GM23338 (cell line): ENCODE measurements around the gene TTC1. TPM values are rescaled to one million over a fixed set of nuclear protein-coding genes. Genes with fewer than 3 reads are reported as not detected.

ENCODE experiments used
- ATAC-seq: fragments of 200-7000 bp; cut with Tn5 transposase; 3 replicates; pipeline ENCODE4 v1.9.1; 2020
- DNase-seq: peaks from one replicate; pipeline ENCODE4 v3.0.0-alpha.2; 2015; ENCODE audit warnings: low spot score
- H2AFZ ChIP-seq: fragments of 200-600 bp; sonication (generic); 2 replicates; pipeline ENCODE4 v1.8.0; 2016; ENCODE audit warnings: antibody characterized with exemption, mild to moderate bottlenecking, moderate library complexity
- H3F3A ChIP-seq: fragments of 200-600 bp; sonication (generic); replicated peaks from 2 replicates; pipeline ENCODE4 v1.8.0; 2017; ENCODE audit warnings: antibody characterized with exemption, mixed run types, low read depth
- H3K27ac ChIP-seq: fragments of 200-600 bp; sonication (generic); 2 replicates; pipeline ENCODE4 v1.6.1; 2016; ENCODE audit warnings: low read depth
- H3K27me3 ChIP-seq: fragments of 200-600 bp; sonication (generic); 2 replicates; pipeline ENCODE4 v1.8.0; 2016; ENCODE audit warnings: mild to moderate bottlenecking, mixed run types, moderate library complexity; ENCODE audit not compliant: insufficient read depth
- H3K36me3 ChIP-seq: fragments of 200-600 bp; sonication (generic); 2 replicates; pipeline ENCODE4 v1.8.0; 2016; ENCODE audit warnings: mild to moderate bottlenecking; ENCODE audit not compliant: insufficient read depth
- H3K4me1 ChIP-seq: fragments of 200-600 bp; sonication (generic); 2 replicates; pipeline ENCODE4 v1.8.0; 2016; ENCODE audit warnings: mild to moderate bottlenecking, moderate library complexity; ENCODE audit not compliant: insufficient read depth
- H3K4me2 ChIP-seq: fragments of 200-600 bp; sonication (generic); 2 replicates; pipeline ENCODE4 v1.7.1; 2017; ENCODE audit warnings: mixed run types
- H3K4me3 ChIP-seq: fragments of 200-600 bp; sonication (generic); 2 replicates; pipeline ENCODE4 v1.6.1; 2016; ENCODE audit warnings: mixed run types
- H3K79me2 ChIP-seq: fragments of 200-600 bp; sonication (generic); replicated peaks from 2 replicates; pipeline ENCODE4 v1.8.0; 2017; ENCODE audit warnings: mild to moderate bottlenecking; ENCODE audit not compliant: insufficient read depth
- H3K9me2 ChIP-seq: fragments of 200-600 bp; sonication (generic); 2 replicates; pipeline ENCODE4 v1.8.0; 2017; ENCODE audit not compliant: insufficient read depth
- H4K20me1 ChIP-seq: fragments of 200-600 bp; sonication (generic); replicated peaks from 2 replicates; pipeline ENCODE4 v1.8.0; 2017; ENCODE audit warnings: mild to moderate bottlenecking; ENCODE audit not compliant: insufficient read depth
- H3K27ac Mint-ChIP-seq: 2 replicates; pipeline ENCODE4 v1.8.0; 2020; ENCODE audit warnings: inconsistent platforms, mild to moderate bottlenecking, moderate library complexity, mixed read lengths
- H3K27me3 Mint-ChIP-seq: 3 replicates; pipeline ENCODE4 v1.8.0; 2022; ENCODE audit warnings: low read depth, mild to moderate bottlenecking, moderate library complexity, mixed read lengths, inconsistent platforms; ENCODE audit not compliant: insufficient read depth, poor library complexity
- H3K36me3 Mint-ChIP-seq: 3 replicates; pipeline ENCODE4 v1.8.0; 2021; ENCODE audit warnings: low read depth, mild to moderate bottlenecking, inconsistent platforms, moderate library complexity, mixed read lengths
- H3K4me1 Mint-ChIP-seq: 3 replicates; pipeline ENCODE4 v1.8.0; 2020; ENCODE audit warnings: mild to moderate bottlenecking, inconsistent platforms, mixed read lengths
- H3K4me3 Mint-ChIP-seq: 3 replicates; pipeline ENCODE4 v1.8.0; 2021; ENCODE audit warnings: moderate library complexity, mild to moderate bottlenecking, inconsistent platforms, mixed read lengths
- H3K9me3 Mint-ChIP-seq: 3 replicates; pipeline ENCODE4 v1.8.0; 2020; ENCODE audit warnings: moderate library complexity, mild to moderate bottlenecking, inconsistent platforms, mixed read lengths
- EZH2 ChIP-seq: fragments of 200-600 bp; sonication (generic); IDR thresholded peaks from one replicate; pipeline ENCODE4 v1.8.0; 2017; ENCODE audit warnings: antibody characterized with exemption, mild to moderate bottlenecking, low read depth; ENCODE audit not compliant: unreplicated experiment
- EZH2phosphoT487 ChIP-seq: fragments of 200-600 bp; sonication (generic); IDR thresholded peaks from one replicate; pipeline ENCODE4 v1.8.1; 2018; ENCODE audit warnings: antibody characterized with exemption; ENCODE audit not compliant: unreplicated experiment
- JUNB ChIP-seq: IDR thresholded peaks from one replicate; pipeline ENCODE4 v1.6.1; 2016; ENCODE audit warnings: antibody characterized with exemption; ENCODE audit not compliant: unreplicated experiment
- NANOG ChIP-seq: IDR thresholded peaks from 2 replicates; pipeline ENCODE4 v1.6.1; 2016; ENCODE audit warnings: antibody characterized with exemption, borderline replicate concordance
- STAT1 ChIP-seq: IDR thresholded peaks from one replicate; pipeline ENCODE4 v1.6.1; 2016; ENCODE audit warnings: antibody characterized with exemption; ENCODE audit not compliant: unreplicated experiment
- ZNF331 ChIP-seq: fragments of 250-450 bp; sonication (Bioruptor Pico); IDR thresholded peaks from 2 replicates; pipeline ENCODE4 v1.5.0; 2020; ENCODE audit warnings: low read depth, mild to moderate bottlenecking, moderate library complexity
- polyA plus RNA-seq: library from polyadenylated mRNA; unstranded; fragments of >200 nt; fragmentation: Nextera tagmentation; extraction: Ambion mirVana; gene quantifications from 2 replicates; pipeline ENCODE4 v1.2.1, GENCODE V29; 2016
- total RNA-seq: library from RNA; depleted of rRNA; stranded (reverse); fragments of >200 nt; shearing (Covaris generic); gene quantifications from 2 replicates; pipeline ENCODE4 v1.2.3, GENCODE V29; 2014
- TF ChIP-seq, protein P1 (sequence below): IDR thresholded peaks from 2 replicates; pipeline ENCODE4 v1.6.1; 2016; ENCODE audit warnings: antibody characterized with exemption
- TF ChIP-seq, protein P2 (sequence below): IDR thresholded peaks from one replicate; pipeline ENCODE4 v1.6.1; 2018; ENCODE audit warnings: antibody characterized with exemption; ENCODE audit not compliant: unreplicated experiment
- TF ChIP-seq, protein P3 (sequence below): fragments of 250-450 bp; sonication (Bioruptor Pico); IDR thresholded peaks from 2 replicates; pipeline ENCODE4 v1.5.0; 2020; ENCODE audit warnings: mild to moderate bottlenecking, moderate library complexity
- TF ChIP-seq, protein P4 (sequence below), 2 experiments: fragments of 200-600 bp in 1 of 2; sonication (generic) in 1 of 2; conservative IDR thresholded peaks; 2 replicates each; pipeline versions ENCODE4 v1.5.1 to v1.6.1; 2016 to 2017; ENCODE audit warnings: antibody characterized with exemption in 2 of 2, low read depth in 2 of 2, mild to moderate bottlenecking in 2 of 2, moderate library complexity in 1 of 2

The TTC1 gene
- total and polyA plus RNA-seq, 2 experiments from 2014 or later, result 48.9 to 131 TPM

DNA sequence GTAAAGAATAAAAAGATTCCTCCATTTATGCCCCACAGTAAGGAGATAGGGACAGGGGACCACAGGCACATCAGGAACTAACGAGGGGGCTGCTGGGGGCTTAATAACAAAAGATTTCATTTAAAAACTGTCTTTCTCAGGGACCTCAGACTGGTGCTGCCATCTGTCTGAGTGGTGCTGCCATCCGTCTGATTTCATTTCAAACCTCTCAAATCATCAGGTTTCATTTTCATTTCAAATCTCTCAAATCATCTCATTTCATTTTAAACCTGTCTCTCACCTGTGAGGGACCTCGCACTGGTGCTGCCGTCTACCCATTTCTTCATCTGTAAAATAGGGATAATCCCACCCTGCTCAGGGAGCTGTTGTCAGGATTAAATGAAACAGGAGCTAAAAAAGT, 46.7 kb upstream of the TTC1 start:
- Mint-ChIP-seq H3K4me1 (no peaks in the 10 kb centered on the region), H3K9me3 (no peaks in the 10 kb centered on the region), H3K27me3 (no peaks in the 10 kb centered on the region), H3K36me3 (no peaks in the 10 kb centered on the region), H3K4me3 (no peak overlapping the region), H3K27ac (no peak overlapping the region)
- H3K36me3 ChIP-seq, result no peaks in the 10 kb centered on the region
- H3K27me3 ChIP-seq, result no peaks in the 10 kb centered on the region
- no peaks in the 10 kb centered on the region for H3F3A ChIP-seq
- H3K4me1 ChIP-seq, result no peaks in the 10 kb centered on the region
- H3K4me2 ChIP-seq, result no peak overlapping the region
- 0 out of 2 replicates have a peak overlapping the region, but pooled peaks have one; percentile 56 for H2AFZ ChIP-seq
- no peaks in the 10 kb centered on the region for H4K20me1 ChIP-seq
- DNase-seq (no peak), ATAC-seq (no peak)
- no peak overlapping the region for H3K27ac ChIP-seq
- H3K9me2 ChIP-seq, result no peaks in the 10 kb centered on the region
- TF ChIP-seq JUNB, result no peak
- TF ChIP-seq STAT1, result no peak
- TF ChIP-seq ZNF331 (CRISPR knock-in tag), result no peak
- no peak for TF ChIP-seq NANOG
- TF ChIP-seq EZH2, result no peak
- TF ChIP-seq, protein P1, sequence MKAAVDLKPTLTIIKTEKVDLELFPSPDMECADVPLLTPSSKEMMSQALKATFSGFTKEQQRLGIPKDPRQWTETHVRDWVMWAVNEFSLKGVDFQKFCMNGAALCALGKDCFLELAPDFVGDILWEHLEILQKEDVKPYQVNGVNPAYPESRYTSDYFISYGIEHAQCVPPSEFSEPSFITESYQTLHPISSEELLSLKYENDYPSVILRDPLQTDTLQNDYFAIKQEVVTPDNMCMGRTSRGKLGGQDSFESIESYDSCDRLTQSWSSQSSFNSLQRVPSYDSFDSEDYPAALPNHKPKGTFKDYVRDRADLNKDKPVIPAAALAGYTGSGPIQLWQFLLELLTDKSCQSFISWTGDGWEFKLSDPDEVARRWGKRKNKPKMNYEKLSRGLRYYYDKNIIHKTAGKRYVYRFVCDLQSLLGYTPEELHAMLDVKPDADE, result no peak
- TF ChIP-seq, protein P2, sequence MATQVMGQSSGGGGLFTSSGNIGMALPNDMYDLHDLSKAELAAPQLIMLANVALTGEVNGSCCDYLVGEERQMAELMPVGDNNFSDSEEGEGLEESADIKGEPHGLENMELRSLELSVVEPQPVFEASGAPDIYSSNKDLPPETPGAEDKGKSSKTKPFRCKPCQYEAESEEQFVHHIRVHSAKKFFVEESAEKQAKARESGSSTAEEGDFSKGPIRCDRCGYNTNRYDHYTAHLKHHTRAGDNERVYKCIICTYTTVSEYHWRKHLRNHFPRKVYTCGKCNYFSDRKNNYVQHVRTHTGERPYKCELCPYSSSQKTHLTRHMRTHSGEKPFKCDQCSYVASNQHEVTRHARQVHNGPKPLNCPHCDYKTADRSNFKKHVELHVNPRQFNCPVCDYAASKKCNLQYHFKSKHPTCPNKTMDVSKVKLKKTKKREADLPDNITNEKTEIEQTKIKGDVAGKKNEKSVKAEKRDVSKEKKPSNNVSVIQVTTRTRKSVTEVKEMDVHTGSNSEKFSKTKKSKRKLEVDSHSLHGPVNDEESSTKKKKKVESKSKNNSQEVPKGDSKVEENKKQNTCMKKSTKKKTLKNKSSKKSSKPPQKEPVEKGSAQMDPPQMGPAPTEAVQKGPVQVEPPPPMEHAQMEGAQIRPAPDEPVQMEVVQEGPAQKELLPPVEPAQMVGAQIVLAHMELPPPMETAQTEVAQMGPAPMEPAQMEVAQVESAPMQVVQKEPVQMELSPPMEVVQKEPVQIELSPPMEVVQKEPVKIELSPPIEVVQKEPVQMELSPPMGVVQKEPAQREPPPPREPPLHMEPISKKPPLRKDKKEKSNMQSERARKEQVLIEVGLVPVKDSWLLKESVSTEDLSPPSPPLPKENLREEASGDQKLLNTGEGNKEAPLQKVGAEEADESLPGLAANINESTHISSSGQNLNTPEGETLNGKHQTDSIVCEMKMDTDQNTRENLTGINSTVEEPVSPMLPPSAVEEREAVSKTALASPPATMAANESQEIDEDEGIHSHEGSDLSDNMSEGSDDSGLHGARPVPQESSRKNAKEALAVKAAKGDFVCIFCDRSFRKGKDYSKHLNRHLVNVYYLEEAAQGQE, result no peak
- TF ChIP-seq, protein P3, sequence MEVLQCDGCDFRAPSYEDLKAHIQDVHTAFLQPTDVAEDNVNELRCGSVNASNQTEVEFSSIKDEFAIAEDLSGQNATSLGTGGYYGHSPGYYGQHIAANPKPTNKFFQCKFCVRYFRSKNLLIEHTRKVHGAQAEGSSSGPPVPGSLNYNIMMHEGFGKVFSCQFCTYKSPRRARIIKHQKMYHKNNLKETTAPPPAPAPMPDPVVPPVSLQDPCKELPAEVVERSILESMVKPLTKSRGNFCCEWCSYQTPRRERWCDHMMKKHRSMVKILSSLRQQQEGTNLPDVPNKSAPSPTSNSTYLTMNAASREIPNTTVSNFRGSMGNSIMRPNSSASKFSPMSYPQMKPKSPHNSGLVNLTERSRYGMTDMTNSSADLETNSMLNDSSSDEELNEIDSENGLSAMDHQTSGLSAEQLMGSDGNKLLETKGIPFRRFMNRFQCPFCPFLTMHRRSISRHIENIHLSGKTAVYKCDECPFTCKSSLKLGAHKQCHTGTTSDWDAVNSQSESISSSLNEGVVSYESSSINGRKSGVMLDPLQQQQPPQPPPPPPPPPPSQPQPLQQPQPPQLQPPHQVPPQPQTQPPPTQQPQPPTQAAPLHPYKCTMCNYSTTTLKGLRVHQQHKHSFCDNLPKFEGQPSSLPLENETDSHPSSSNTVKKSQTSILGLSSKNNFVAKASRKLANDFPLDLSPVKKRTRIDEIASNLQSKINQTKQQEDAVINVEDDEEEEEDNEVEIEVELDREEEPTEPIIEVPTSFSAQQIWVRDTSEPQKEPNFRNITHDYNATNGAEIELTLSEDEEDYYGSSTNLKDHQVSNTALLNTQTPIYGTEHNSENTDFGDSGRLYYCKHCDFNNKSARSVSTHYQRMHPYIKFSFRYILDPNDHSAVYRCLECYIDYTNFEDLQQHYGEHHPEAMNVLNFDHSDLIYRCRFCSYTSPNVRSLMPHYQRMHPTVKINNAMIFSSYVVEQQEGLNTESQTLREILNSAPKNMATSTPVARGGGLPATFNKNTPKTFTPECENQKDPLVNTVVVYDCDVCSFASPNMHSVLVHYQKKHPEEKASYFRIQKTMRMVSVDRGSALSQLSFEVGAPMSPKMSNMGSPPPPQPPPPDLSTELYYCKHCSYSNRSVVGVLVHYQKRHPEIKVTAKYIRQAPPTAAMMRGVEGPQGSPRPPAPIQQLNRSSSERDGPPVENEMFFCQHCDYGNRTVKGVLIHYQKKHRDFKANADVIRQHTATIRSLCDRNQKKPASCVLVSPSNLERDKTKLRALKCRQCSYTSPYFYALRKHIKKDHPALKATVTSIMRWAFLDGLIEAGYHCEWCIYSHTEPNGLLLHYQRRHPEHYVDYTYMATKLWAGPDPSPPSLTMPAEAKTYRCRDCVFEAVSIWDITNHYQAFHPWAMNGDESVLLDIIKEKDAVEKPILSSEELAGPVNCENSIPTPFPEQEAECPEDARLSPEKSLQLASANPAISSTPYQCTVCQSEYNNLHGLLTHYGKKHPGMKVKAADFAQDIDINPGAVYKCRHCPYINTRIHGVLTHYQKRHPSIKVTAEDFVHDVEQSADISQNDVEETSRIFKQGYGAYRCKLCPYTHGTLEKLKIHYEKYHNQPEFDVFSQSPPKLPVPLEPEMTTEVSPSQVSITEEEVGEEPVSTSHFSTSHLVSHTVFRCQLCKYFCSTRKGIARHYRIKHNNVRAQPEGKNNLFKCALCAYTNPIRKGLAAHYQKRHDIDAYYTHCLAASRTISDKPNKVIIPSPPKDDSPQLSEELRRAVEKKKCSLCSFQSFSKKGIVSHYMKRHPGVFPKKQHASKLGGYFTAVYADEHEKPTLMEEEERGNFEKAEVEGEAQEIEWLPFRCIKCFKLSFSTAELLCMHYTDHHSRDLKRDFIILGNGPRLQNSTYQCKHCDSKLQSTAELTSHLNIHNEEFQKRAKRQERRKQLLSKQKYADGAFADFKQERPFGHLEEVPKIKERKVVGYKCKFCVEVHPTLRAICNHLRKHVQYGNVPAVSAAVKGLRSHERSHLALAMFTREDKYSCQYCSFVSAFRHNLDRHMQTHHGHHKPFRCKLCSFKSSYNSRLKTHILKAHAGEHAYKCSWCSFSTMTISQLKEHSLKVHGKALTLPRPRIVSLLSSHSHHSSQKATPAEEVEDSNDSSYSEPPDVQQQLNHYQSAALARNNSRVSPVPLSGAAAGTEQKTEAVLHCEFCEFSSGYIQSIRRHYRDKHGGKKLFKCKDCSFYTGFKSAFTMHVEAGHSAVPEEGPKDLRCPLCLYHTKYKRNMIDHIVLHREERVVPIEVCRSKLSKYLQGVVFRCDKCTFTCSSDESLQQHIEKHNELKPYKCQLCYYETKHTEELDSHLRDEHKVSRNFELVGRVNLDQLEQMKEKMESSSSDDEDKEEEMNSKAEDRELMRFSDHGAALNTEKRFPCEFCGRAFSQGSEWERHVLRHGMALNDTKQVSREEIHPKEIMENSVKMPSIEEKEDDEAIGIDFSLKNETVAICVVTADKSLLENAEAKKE (CRISPR knock-in tag), result no peak
- no peak for TF ChIP-seq EZH2phosphoT487
- TF ChIP-seq, protein P4, sequence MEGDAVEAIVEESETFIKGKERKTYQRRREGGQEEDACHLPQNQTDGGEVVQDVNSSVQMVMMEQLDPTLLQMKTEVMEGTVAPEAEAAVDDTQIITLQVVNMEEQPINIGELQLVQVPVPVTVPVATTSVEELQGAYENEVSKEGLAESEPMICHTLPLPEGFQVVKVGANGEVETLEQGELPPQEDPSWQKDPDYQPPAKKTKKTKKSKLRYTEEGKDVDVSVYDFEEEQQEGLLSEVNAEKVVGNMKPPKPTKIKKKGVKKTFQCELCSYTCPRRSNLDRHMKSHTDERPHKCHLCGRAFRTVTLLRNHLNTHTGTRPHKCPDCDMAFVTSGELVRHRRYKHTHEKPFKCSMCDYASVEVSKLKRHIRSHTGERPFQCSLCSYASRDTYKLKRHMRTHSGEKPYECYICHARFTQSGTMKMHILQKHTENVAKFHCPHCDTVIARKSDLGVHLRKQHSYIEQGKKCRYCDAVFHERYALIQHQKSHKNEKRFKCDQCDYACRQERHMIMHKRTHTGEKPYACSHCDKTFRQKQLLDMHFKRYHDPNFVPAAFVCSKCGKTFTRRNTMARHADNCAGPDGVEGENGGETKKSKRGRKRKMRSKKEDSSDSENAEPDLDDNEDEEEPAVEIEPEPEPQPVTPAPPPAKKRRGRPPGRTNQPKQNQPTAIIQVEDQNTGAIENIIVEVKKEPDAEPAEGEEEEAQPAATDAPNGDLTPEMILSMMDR (conservative IDR thresholded peaks at IDR 0.05; ENCODE audit: low read depth in 2 of 2), result no peak
- H3K4me3 ChIP-seq, result no peak overlapping the region
- no peaks in the 10 kb centered on the region for H3K79me2 ChIP-seq
